Ishikawa (cell line): ENCODE data around the gene ATP5F1D.
A peak's percentile ranks its signal among the peaks of the same experiment; 100 is the strongest.

Source experiments
- CEBPB ChIP-seq: IDR thresholded peaks from 2 replicates; pipeline ENCODE4 v1.6.1; 2012
- CREB1 ChIP-seq: IDR thresholded peaks from 2 replicates; pipeline ENCODE4 v1.6.1; 2012; ENCODE audit warnings: low read depth
- EGR1 ChIP-seq: IDR thresholded peaks from 2 replicates; pipeline ENCODE4 v1.6.1; 2012
- EP300 ChIP-seq: IDR thresholded peaks from 2 replicates; pipeline ENCODE4 v1.6.1; 2012; ENCODE audit warnings: borderline replicate concordance
- MAX ChIP-seq: IDR thresholded peaks from 2 replicates; pipeline ENCODE4 v1.6.1; 2012
- RAD21 ChIP-seq: IDR thresholded peaks from 2 replicates; pipeline ENCODE4 v1.6.1; 2012; ENCODE audit warnings: low read depth
- TAF1 ChIP-seq: IDR thresholded peaks from 2 replicates; pipeline ENCODE4 v1.6.1; 2012; ENCODE audit warnings: low read depth, mild to moderate bottlenecking
- TCF12 ChIP-seq: IDR thresholded peaks from 2 replicates; pipeline ENCODE4 v1.6.1; 2012; ENCODE audit warnings: low read depth
- TEAD4 ChIP-seq: IDR thresholded peaks from 2 replicates; pipeline ENCODE4 v1.6.1; 2012
- YY1 ChIP-seq: IDR thresholded peaks from 2 replicates; pipeline ENCODE4 v1.6.1; 2012; ENCODE audit warnings: low read depth
- ZBTB7A ChIP-seq: IDR thresholded peaks from 2 replicates; pipeline ENCODE4 v1.6.1; 2012; ENCODE audit warnings: low read depth
- TF ChIP-seq, protein P1 (sequence below): IDR thresholded peaks from 2 replicates; pipeline ENCODE4 v1.6.1; 2012
- TF ChIP-seq, protein P2 (sequence below): IDR thresholded peaks from 2 replicates; pipeline ENCODE4 v1.6.1; 2012; ENCODE audit warnings: low read depth, mild to moderate bottlenecking

GRCh38 chr19:1211494-1212234, 29.9 kb upstream of the ATP5F1D start:
- TF ChIP-seq, protein P1, sequence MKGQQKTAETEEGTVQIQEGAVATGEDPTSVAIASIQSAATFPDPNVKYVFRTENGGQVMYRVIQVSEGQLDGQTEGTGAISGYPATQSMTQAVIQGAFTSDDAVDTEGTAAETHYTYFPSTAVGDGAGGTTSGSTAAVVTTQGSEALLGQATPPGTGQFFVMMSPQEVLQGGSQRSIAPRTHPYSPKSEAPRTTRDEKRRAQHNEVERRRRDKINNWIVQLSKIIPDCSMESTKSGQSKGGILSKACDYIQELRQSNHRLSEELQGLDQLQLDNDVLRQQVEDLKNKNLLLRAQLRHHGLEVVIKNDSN = no peak
- no peak for TF ChIP-seq MAX
- TF ChIP-seq ZBTB7A = no peak
- TF ChIP-seq RAD21 = no peak
- TF ChIP-seq CEBPB = no peak
- no peak for TF ChIP-seq TAF1
- TF ChIP-seq EP300 = no peak
- peak; percentile 39; the same call in 1 of the 2 replicates for TF ChIP-seq EGR1
- TF ChIP-seq, protein P2, sequence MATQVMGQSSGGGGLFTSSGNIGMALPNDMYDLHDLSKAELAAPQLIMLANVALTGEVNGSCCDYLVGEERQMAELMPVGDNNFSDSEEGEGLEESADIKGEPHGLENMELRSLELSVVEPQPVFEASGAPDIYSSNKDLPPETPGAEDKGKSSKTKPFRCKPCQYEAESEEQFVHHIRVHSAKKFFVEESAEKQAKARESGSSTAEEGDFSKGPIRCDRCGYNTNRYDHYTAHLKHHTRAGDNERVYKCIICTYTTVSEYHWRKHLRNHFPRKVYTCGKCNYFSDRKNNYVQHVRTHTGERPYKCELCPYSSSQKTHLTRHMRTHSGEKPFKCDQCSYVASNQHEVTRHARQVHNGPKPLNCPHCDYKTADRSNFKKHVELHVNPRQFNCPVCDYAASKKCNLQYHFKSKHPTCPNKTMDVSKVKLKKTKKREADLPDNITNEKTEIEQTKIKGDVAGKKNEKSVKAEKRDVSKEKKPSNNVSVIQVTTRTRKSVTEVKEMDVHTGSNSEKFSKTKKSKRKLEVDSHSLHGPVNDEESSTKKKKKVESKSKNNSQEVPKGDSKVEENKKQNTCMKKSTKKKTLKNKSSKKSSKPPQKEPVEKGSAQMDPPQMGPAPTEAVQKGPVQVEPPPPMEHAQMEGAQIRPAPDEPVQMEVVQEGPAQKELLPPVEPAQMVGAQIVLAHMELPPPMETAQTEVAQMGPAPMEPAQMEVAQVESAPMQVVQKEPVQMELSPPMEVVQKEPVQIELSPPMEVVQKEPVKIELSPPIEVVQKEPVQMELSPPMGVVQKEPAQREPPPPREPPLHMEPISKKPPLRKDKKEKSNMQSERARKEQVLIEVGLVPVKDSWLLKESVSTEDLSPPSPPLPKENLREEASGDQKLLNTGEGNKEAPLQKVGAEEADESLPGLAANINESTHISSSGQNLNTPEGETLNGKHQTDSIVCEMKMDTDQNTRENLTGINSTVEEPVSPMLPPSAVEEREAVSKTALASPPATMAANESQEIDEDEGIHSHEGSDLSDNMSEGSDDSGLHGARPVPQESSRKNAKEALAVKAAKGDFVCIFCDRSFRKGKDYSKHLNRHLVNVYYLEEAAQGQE = no peak
- TF ChIP-seq YY1 = no peak
- TF ChIP-seq TEAD4 = no peak
- no peak for TF ChIP-seq CREB1
- no peak for TF ChIP-seq TCF12
